ENCODE data around the gene ADCY10. TPM values are rescaled to one million over a fixed set of nuclear protein-coding genes. Genes with fewer than 3 reads are reported as not detected.

ADCY10 gene
- polyA plus RNA-seq, 3 donors: 0.09 TPM; not detected in 2

DNA sequence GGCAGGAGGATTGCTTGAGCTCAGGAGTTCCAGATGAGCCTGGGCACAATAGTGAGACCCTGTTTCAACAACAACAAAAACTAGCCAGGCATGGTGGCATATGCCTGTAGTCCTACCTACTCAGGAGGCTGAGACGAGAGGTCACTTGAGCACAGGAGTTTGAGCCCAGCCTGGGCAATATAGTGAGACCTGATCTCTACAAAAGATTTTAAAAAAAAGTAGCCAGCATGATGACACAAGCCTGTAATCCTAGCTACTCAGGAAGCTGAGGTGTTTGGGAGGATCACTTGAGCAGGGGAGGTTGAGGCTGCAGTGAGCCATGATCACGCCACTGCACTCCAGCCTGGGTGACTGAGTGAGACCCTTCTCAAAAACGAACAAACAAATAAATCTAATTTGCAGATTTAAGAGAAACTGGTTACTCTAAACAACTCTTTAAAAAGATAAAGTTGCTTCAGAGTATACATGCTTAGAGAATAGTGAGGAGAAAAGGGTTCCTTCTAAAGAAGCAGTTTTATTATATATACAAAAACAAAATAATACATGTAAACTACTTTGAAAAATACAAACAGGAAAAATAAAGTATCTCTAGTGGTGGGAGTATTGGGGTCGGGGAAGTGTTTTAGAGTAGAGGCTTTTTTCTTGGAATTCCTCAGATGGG lies 88.4 kb downstream of the ADCY10 start:
- intact Hi-C loops (cut with micrococcal nuclease): no loop called here
- Mint-ChIP-seq H3K27ac (no peak overlapping the region), H3K36me3 (no peaks in the 10 kb centered on the region), H3K4me1 (no peaks in the 10 kb centered on the region), H3K9me3 (peaks cover 0 to 2% (median 0%) of the 10 kb centered on the region in 7 donors), H3K4me3 (no peak overlapping the region), H3K27me3 (ENCODE audit: low read depth in 3 of 3) (peaks cover 0 to 3% (median 2%) of the 10 kb centered on the region in 3 donors)
- DNase-seq: no peak
- Histone ChIP-seq H4K20me1 (ENCODE audit: insufficient read depth, low read length) (no peaks in the 10 kb centered on the region), H3K27ac (ENCODE audit: low read depth in 1 of 2, low read length in 2 of 2) (no peak overlapping the region), H3K9me3 (replicated peaks in 1 of 2; ENCODE audit: control insufficient read depth in 1 of 2, insufficient read depth in 1 of 2, low read length in 2 of 2) (no peaks in the 10 kb centered on the region), H3K9ac (ENCODE audit: insufficient read depth, low read length, poor library complexity, severe bottlenecking) (no peak overlapping the region), H3K4me2 (replicated peaks; ENCODE audit: extremely low read depth, low read length, poor library complexity, severe bottlenecking) (no peak overlapping the region), H3K4me1 (ENCODE audit: control insufficient read depth in 1 of 2, insufficient read depth in 2 of 2, low read length in 2 of 2) (no peaks in the 10 kb centered on the region), H3K79me2 (ENCODE audit: insufficient read depth, low read length) (no peaks in the 10 kb centered on the region), H3K4me3 (replicated peaks in 1 of 3; ENCODE audit: low read depth in 2 of 3, low read length in 3 of 3) (no peak overlapping the region), H3K27me3 (ENCODE audit: control insufficient read depth in 2 of 2, insufficient read depth in 2 of 2, low read length in 2 of 2) (peaks cover 0 to 2% of the 10 kb centered on the region in 2 donors), H3K36me3 (replicated peaks in 1 of 2; ENCODE audit: control insufficient read depth in 1 of 2, insufficient read depth in 2 of 2, low read length in 2 of 2) (no peaks in the 10 kb centered on the region), H2AFZ (ENCODE audit: insufficient read depth, low read depth, low read length, poor library complexity, severe bottlenecking) (no peak overlapping the region)
- TF ChIP-seq, protein P1, sequence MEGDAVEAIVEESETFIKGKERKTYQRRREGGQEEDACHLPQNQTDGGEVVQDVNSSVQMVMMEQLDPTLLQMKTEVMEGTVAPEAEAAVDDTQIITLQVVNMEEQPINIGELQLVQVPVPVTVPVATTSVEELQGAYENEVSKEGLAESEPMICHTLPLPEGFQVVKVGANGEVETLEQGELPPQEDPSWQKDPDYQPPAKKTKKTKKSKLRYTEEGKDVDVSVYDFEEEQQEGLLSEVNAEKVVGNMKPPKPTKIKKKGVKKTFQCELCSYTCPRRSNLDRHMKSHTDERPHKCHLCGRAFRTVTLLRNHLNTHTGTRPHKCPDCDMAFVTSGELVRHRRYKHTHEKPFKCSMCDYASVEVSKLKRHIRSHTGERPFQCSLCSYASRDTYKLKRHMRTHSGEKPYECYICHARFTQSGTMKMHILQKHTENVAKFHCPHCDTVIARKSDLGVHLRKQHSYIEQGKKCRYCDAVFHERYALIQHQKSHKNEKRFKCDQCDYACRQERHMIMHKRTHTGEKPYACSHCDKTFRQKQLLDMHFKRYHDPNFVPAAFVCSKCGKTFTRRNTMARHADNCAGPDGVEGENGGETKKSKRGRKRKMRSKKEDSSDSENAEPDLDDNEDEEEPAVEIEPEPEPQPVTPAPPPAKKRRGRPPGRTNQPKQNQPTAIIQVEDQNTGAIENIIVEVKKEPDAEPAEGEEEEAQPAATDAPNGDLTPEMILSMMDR (IDR thresholded peaks at IDR 0.05): no peak
- no CpG with 5 or more reads among the region's 4 CpGs for WGBS (ENCODE audit: insufficient coverage)

DNA sequence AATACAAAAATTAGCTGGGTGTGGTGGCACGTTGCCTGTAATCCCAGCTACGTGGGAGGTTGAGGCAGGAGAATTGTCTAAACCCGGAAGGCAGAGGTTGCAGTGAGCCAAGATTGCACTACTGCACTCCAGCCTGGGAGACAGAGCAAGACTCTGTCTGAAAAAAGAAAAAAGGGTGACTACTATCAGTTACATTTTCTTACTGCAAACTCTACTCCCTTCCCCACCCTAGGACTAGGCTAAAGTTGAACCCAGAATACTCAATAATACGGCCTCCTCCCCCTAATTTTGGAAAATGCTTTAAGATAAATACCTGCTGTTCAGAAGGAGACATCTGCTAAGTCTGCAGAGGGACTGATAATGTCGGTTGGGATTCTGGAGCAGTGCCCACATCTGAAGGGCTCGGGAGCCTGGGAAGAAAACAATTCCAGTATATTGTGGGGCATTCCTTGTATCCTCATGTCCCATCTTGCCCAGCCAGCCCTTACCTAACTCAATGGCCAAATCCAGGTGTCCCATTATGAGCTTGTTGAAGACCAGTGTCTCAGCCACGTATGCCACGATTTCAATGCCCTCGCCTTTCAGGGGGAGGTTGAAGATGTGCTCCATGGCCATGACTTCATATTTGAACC lies 89.7 kb downstream of the ADCY10 start:
- no peak overlapping the region for H2AFZ ChIP-seq (ENCODE audit: insufficient read depth, low read depth, low read length, poor library complexity, severe bottlenecking)
- no peaks in the 10 kb centered on the region for H4K20me1 ChIP-seq (ENCODE audit: insufficient read depth, low read length)
- no peaks in the 10 kb centered on the region for H3K9me3 ChIP-seq (replicated peaks in 1 of 2; ENCODE audit: control insufficient read depth in 1 of 2, insufficient read depth in 1 of 2, low read length in 2 of 2)
- no peak for DNase-seq
- H3K9ac ChIP-seq (ENCODE audit: insufficient read depth, low read length, poor library complexity, severe bottlenecking): no peak overlapping the region
- intact Hi-C loops (cut with micrococcal nuclease): no loop called here
- no peak overlapping the region for H3K27ac Mint-ChIP-seq
- no peak overlapping the region for H3K4me3 Mint-ChIP-seq
- no peaks in the 10 kb centered on the region for H3K36me3 ChIP-seq (replicated peaks in 1 of 2; ENCODE audit: control insufficient read depth in 1 of 2, insufficient read depth in 2 of 2, low read length in 2 of 2)
- H3K36me3 Mint-ChIP-seq: peaks cover 0 to 2% of the 10 kb centered on the region in 2 donors
- peaks cover 0 to 5% of the 10 kb centered on the region in 2 donors for H3K4me1 ChIP-seq (ENCODE audit: control insufficient read depth in 1 of 2, insufficient read depth in 2 of 2, low read length in 2 of 2)
- peaks cover 0 to 3% of the 10 kb centered on the region in 2 donors for H3K27me3 ChIP-seq (ENCODE audit: control insufficient read depth in 2 of 2, insufficient read depth in 2 of 2, low read length in 2 of 2)
- peaks cover 5% of the 10 kb centered on the region for H3K4me1 Mint-ChIP-seq
- H3K4me2 ChIP-seq (replicated peaks; ENCODE audit: extremely low read depth, low read length, poor library complexity, severe bottlenecking): no peak overlapping the region
- H3K4me3 ChIP-seq (replicated peaks in 1 of 3; ENCODE audit: low read depth in 2 of 3, low read length in 3 of 3): no peak overlapping the region
- H3K79me2 ChIP-seq (ENCODE audit: insufficient read depth, low read length): no peaks in the 10 kb centered on the region
- TF ChIP-seq, protein P1 (IDR thresholded peaks at IDR 0.05): no peak
- peaks cover 0 to 8% (median 4%) of the 10 kb centered on the region in 3 donors for H3K27me3 Mint-ChIP-seq (ENCODE audit: low read depth in 3 of 3)
- WGBS (ENCODE audit: insufficient coverage): 88% methylated on average over 4 of the region's 9 CpGs
- peaks cover 0 to 2% (median 0%) of the 10 kb centered on the region in 7 donors for H3K9me3 Mint-ChIP-seq
- no peak overlapping the region for H3K27ac ChIP-seq (ENCODE audit: low read depth in 1 of 2, low read length in 2 of 2)

All from CD14-positive monocyte (primary cell).